H9 (cell line): ENCODE results near the gene GH2. TPM values are rescaled to one million over a fixed set of nuclear protein-coding genes. Genes with fewer than 3 reads are reported as not detected.

Source experiments
- DNase-seq: peaks from one replicate; pipeline ENCODE4 v3.0.0-alpha.2; 2017
- H2AFZ ChIP-seq: one replicate; pipeline ENCODE4 v1.6.1; 2013; ENCODE audit warnings: mild to moderate bottlenecking, low read length, control low read depth, moderate library complexity
- H2AK5ac ChIP-seq: 2 replicates; pipeline ENCODE4 v1.6.1; 2013; ENCODE audit warnings: low read length, control low read depth, mixed read lengths; ENCODE audit not compliant: insufficient read length
- H2BK120ac ChIP-seq: one replicate; pipeline ENCODE4 v1.6.1; 2013; ENCODE audit warnings: low read depth, mild to moderate bottlenecking, low read length, control low read depth, inconsistent platforms; ENCODE audit not compliant: poor library complexity, severe bottlenecking
- H2BK12ac ChIP-seq: 2 replicates; pipeline ENCODE4 v1.6.1; 2013; ENCODE audit warnings: low read length, control low read depth, mixed read lengths, low read depth; ENCODE audit not compliant: insufficient read length
- H2BK15ac ChIP-seq: 2 replicates; pipeline ENCODE4 v1.6.1; 2013; ENCODE audit warnings: low read depth, low read length, control low read depth
- H2BK20ac ChIP-seq: one replicate; pipeline ENCODE4 v1.6.1; 2013; ENCODE audit warnings: low read depth, mild to moderate bottlenecking, low read length, control low read depth, inconsistent platforms; ENCODE audit not compliant: poor library complexity, severe bottlenecking
- H2BK5ac ChIP-seq: 2 replicates; pipeline ENCODE4 v1.6.1; 2013; ENCODE audit warnings: low read length, control low read depth, mixed read lengths; ENCODE audit not compliant: insufficient read length
- H3K14ac ChIP-seq: 2 replicates; pipeline ENCODE4 v1.6.1; 2013; ENCODE audit warnings: low read length, control low read depth; ENCODE audit not compliant: insufficient read depth
- H3K18ac ChIP-seq: 2 replicates; pipeline ENCODE4 v1.6.1; 2013; ENCODE audit warnings: low read depth, mild to moderate bottlenecking, mixed read lengths, low read length, control low read depth; ENCODE audit not compliant: insufficient read length
- H3K23ac ChIP-seq: 2 replicates; pipeline ENCODE4 v1.6.1; 2013; ENCODE audit warnings: low read length, control low read depth, mixed read lengths, low read depth; ENCODE audit not compliant: insufficient read length
- H3K23me2 ChIP-seq: 2 replicates; pipeline ENCODE4 v1.6.1; 2013; ENCODE audit warnings: low read depth, mild to moderate bottlenecking, mixed read lengths, low read length, control low read depth; ENCODE audit not compliant: insufficient read length, poor library complexity, severe bottlenecking
- H3K27ac ChIP-seq: 2 replicates; pipeline ENCODE4 v1.5.1; 2013; ENCODE audit warnings: low read length, control low read depth, mixed read lengths, low read depth; ENCODE audit not compliant: insufficient read length
- H3K27me3 ChIP-seq: 2 replicates; pipeline ENCODE4 v1.6.1; 2013; ENCODE audit warnings: low read length, control low read depth, inconsistent platforms; ENCODE audit not compliant: insufficient read depth
- H3K4ac ChIP-seq: 2 replicates; pipeline ENCODE4 v1.6.1; 2013; ENCODE audit warnings: low read depth, mild to moderate bottlenecking, control low read depth, inconsistent platforms, low read length, moderate library complexity
- H3K4me1 ChIP-seq: 2 replicates; pipeline ENCODE4 v1.6.1; 2013; ENCODE audit warnings: low read length, control low read depth, inconsistent platforms; ENCODE audit not compliant: insufficient read depth
- H3K4me2 ChIP-seq: 2 replicates; pipeline ENCODE4 v1.6.1; 2013; ENCODE audit warnings: low read length, control low read depth, mixed read lengths; ENCODE audit not compliant: insufficient read length, insufficient read depth
- H3K56ac ChIP-seq: 2 replicates; pipeline ENCODE4 v1.6.1; 2013; ENCODE audit warnings: low read depth, mild to moderate bottlenecking, mixed read lengths, low read length, control low read depth; ENCODE audit not compliant: insufficient read length
- H3K79me1 ChIP-seq: 2 replicates; pipeline ENCODE4 v1.6.1; 2013; ENCODE audit warnings: low read depth, mild to moderate bottlenecking, moderate library complexity, low read length, control low read depth, inconsistent platforms; ENCODE audit not compliant: insufficient read depth, poor library complexity, severe bottlenecking
- H3K79me2 ChIP-seq: 2 replicates; pipeline ENCODE4 v1.6.1; 2013; ENCODE audit warnings: low read length, control low read depth, inconsistent platforms; ENCODE audit not compliant: insufficient read depth
- H3K9ac ChIP-seq: 2 replicates; pipeline ENCODE4 v1.6.1; 2013; ENCODE audit warnings: low read length, control low read depth, mixed read lengths; ENCODE audit not compliant: insufficient read length; ENCODE audit errors: extremely low read depth
- H3K9me3 ChIP-seq: one replicate; pipeline ENCODE4 v1.6.1; 2013; ENCODE audit warnings: low read depth, low read length, inconsistent platforms; ENCODE audit not compliant: control insufficient read depth
- H3T11ph ChIP-seq: one replicate; pipeline ENCODE4 v1.6.1; 2013; ENCODE audit warnings: mild to moderate bottlenecking, low read length, control low read depth, inconsistent platforms
- H4K20me1 ChIP-seq: one replicate; pipeline ENCODE4 v1.6.1; 2013; ENCODE audit not compliant: control insufficient read depth, insufficient read length, insufficient read depth
- H4K5ac ChIP-seq: 2 replicates; pipeline ENCODE4 v1.6.1; 2013; ENCODE audit warnings: low read depth, mild to moderate bottlenecking, mixed read lengths, low read length, control low read depth; ENCODE audit not compliant: insufficient read length
- H4K8ac ChIP-seq: replicated peaks from 2 replicates; pipeline ENCODE4 v1.6.1; 2013; ENCODE audit warnings: low read length, control low read depth, mixed read lengths, low read depth; ENCODE audit not compliant: insufficient read length
- H4K91ac ChIP-seq: 2 replicates; pipeline ENCODE4 v1.6.1; 2013; ENCODE audit warnings: low read depth, mild to moderate bottlenecking, moderate library complexity, mixed read lengths, low read length, control low read depth; ENCODE audit not compliant: insufficient read length
- H3K27ac Mint-ChIP-seq, 3 experiments: 2 replicates in 2 of 3; 3 replicates in 1 of 3; pipeline ENCODE4 v1.8.0; 2020 to 2021; ENCODE audit warnings: mixed read lengths in 3 of 3, mild to moderate bottlenecking in 1 of 3, moderate library complexity in 1 of 3
- H3K27me3 Mint-ChIP-seq: 2 replicates; pipeline ENCODE4 v1.8.0; 2021; ENCODE audit warnings: low read depth, mild to moderate bottlenecking, moderate library complexity, mixed read lengths
- H3K36me3 Mint-ChIP-seq, 3 experiments: 2 replicates in 2 of 3; 3 replicates in 1 of 3; pipeline ENCODE4 v1.8.0; 2020 to 2021; ENCODE audit warnings: low read depth in 3 of 3, mixed read lengths in 3 of 3; ENCODE audit not compliant: insufficient read depth in 1 of 3
- H3K4me1 Mint-ChIP-seq, 2 experiments: 2 replicates each; pipeline ENCODE4 v1.8.0; 2020; ENCODE audit warnings: mixed read lengths in 2 of 2
- H3K4me3 Mint-ChIP-seq, 2 experiments: 2 replicates in 1 of 2; 3 replicates in 1 of 2; pipeline ENCODE4 v1.8.0; 2020 to 2021; ENCODE audit warnings: mild to moderate bottlenecking in 2 of 2, mixed read lengths in 2 of 2, moderate library complexity in 1 of 2
- H3K9me3 Mint-ChIP-seq, 2 experiments: 2 replicates in 1 of 2; 3 replicates in 1 of 2; pipeline ENCODE4 v1.8.0; 2020; ENCODE audit warnings: mild to moderate bottlenecking in 2 of 2, mixed read lengths in 2 of 2, moderate library complexity in 1 of 2
- CTCF ChIP-seq: fragments of 200-600 bp; sonication (generic); conservative IDR thresholded peaks from 3 replicates; pipeline ENCODE4 v1.8.0; 2021; ENCODE audit warnings: antibody characterized with exemption, mild to moderate bottlenecking
- WGBS: extraction: QIAGEN DNeasy Blood & Tissue Kit; methylation state at CpG from one replicate; pipeline ENCODE4 v1.1.7; 2013; ENCODE audit warnings: missing lambda C conversion rate, low lambda C conversion rate, mixed read lengths; ENCODE audit not compliant: insufficient read length; ENCODE audit errors: extremely low coverage; 5-methylcytosine and 5-hydroxymethylcytosine counted together
- total RNA-seq: library from RNA; stranded (reverse); gene quantifications from 2 replicates; pipeline ENCODE4 v1.2.1, GENCODE V29; 2021

The GH2 gene
- total RNA-seq, 1 experiment from 2014 or later = 0.77 TPM

GRCh38 chr17:63831505-63831904 is 50.2 kb downstream of the GH2 start:
- Histone ChIP-seq H3K4me1 (no peaks in the 10 kb centered on the region), H3K23me2 (peaks cover 6% of the 10 kb centered on the region), H3K79me1 (peaks cover 3% of the 10 kb centered on the region), H2AFZ (no peak overlapping the region), H2AK5ac (no peak overlapping the region), H3K79me2 (peaks cover 6% of the 10 kb centered on the region; the same call in 1 of the 2 replicates), H2BK20ac (no peak overlapping the region), H4K5ac (no peak overlapping the region), H4K20me1 (peaks cover 2% of the 10 kb centered on the region), H3K27me3 (no peaks in the 10 kb centered on the region), H2BK15ac (no peak overlapping the region), H3T11ph (no peak overlapping the region), H3K4ac (no peak overlapping the region), H3K56ac (no peak overlapping the region), H2BK12ac (no peak overlapping the region), H3K4me2 (no peak overlapping the region), H3K23ac (no peak overlapping the region), H3K9me3 (no peaks in the 10 kb centered on the region), H3K27ac (no peak overlapping the region), H4K91ac (no peak overlapping the region), H2BK120ac (no peak overlapping the region), H2BK5ac (no peak overlapping the region), H3K14ac (no peak overlapping the region), H3K9ac (no peak overlapping the region), H3K18ac (no peak overlapping the region), H4K8ac (no peak overlapping the region)
- H3K36me3 Mint-ChIP-seq = peaks cover 57 to 92% (median 77%) of the 10 kb centered on the region in 3 experiments
- peaks cover 9 to 14% of the 10 kb centered on the region in 2 experiments for H3K4me1 Mint-ChIP-seq
- H3K27ac Mint-ChIP-seq = no peak overlapping the region
- no peak overlapping the region for H3K4me3 Mint-ChIP-seq
- no peaks in the 10 kb centered on the region; a peak in 1 of 5 replicates for H3K9me3 Mint-ChIP-seq
- TF ChIP-seq CTCF = no peak
- H3K27me3 Mint-ChIP-seq = no peaks in the 10 kb centered on the region; the same call in 1 of the 2 replicates
- no CpG with 5 or more reads among the region's 8 CpGs for WGBS
- no peak for DNase-seq
